Measurements from ENCODE around the gene CCDC50.

The CCDC50 gene, protein sequence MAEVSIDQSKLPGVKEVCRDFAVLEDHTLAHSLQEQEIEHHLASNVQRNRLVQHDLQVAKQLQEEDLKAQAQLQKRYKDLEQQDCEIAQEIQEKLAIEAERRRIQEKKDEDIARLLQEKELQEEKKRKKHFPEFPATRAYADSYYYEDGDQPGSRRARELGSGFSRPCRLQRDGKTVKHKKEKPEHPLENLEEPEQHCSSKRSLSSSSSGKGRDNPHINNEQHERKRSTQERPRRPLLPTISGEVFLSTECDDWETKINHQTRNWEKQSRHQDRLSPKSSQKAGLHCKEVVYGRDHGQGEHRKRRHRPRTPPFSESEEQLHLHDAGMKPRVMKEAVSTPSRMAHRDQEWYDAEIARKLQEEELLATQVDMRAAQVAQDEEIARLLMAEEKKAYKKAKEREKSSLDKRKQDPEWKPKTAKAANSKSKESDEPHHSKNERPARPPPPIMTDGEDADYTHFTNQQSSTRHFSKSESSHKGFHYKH

DNA sequence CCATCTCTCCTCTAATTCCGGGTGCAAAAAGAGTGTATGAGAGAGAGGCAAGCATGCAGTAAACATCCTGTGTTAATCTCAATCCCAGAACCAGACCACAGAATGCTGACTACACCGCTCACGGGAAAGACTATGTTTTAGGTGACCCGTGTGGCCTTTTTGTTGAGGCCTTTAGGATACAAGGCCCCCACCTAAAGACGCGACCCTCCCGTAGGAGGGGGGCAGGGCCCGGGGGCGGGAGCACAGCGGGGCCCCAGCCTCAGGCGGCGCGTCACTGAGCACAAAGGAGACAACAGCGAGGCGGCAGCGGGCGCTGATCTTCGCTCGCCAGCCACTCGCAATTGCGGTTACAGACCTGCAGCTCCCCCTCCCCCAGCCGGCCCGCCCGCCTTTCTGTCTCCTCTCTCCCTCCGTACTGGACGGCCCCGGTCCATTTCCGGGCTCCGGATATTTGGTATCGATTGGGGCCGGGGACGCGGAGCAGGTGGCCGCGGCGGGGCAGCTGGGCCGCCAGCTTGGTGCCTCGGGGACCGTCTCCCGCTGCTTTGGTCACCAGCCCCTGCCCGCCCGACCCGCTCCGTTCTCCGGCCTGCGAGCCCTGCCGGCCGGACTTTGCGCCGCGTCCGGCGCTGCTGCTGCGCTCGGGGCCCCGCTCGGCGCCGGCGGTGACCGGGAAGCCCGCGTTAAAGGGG is at the start of gene CCDC50:
CCDC50 (plus strand) TSS at position 433 of the 692 bp plus-strand sequence. CDS start 281 bp downstream, outside the sequence.
- H3K9me3 Mint-ChIP-seq = no peaks in the 10 kb centered on the region
- peaks cover 5% of the 10 kb centered on the region for H3K36me3 Mint-ChIP-seq
- H3K4me3 Mint-ChIP-seq = peak within 1 kb of the TSS; percentile 68
- peaks cover 14% of the 10 kb centered on the region for H3K4me1 Mint-ChIP-seq
- DNase-seq (ENCODE audit: low spot score in 2 of 2) (peak; percentile 30 to 53), ATAC-seq (peak; percentile 73)
- H3K27ac Mint-ChIP-seq = peak within 1 kb of the TSS; percentile 84

- H3K27ac Mint-ChIP-seq = no peak overlapping the region
- no peak overlapping the region for H3K4me3 Mint-ChIP-seq
- no peaks in the 10 kb centered on the region for H3K4me1 Mint-ChIP-seq
- no peak for ATAC-seq
- H3K36me3 Mint-ChIP-seq = no peaks in the 10 kb centered on the region
- no peaks in the 10 kb centered on the region for H3K9me3 Mint-ChIP-seq
- no peak for DNase-seq (ENCODE audit: low spot score in 2 of 2)
These were observed 49.1 kb upstream of the CCDC50 start for GRCh38 chr3:191280111-191280510.

DNA sequence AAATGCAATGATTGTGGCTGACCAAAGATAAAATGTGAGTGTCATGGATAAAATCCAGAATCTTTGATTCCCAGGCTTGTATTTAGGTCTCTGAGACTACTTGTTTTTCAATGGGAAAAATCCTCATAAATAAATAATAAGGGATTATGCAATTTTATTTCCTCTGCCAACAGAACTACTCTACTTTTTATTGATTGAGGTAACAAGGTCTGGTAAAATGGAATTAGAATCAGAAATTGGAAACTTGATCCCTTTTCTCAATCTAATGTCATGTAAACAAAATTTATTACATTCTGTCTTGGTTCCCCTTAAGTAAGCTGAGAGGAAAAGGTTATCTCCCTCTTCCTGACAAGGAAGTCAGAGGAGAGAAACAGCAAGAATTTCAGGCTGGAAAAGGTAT is 48.3 kb upstream of the CCDC50 start:
- Mint-ChIP-seq H3K9me3 (no peaks in the 10 kb centered on the region), H3K4me3 (no peak overlapping the region), H3K27ac (no peak overlapping the region), H3K36me3 (no peaks in the 10 kb centered on the region), H3K4me1 (no peaks in the 10 kb centered on the region)
- no peak for ATAC-seq
- DNase-seq (ENCODE audit: low spot score in 2 of 2) = no peak

GRCh38 chr3:191282251-191283185 is 46.7 kb upstream of the CCDC50 start:
- H3K36me3 Mint-ChIP-seq = no peaks in the 10 kb centered on the region
- no peak overlapping the region for H3K4me3 Mint-ChIP-seq
- no peaks in the 10 kb centered on the region for H3K4me1 Mint-ChIP-seq
- H3K27ac Mint-ChIP-seq = no peak overlapping the region
- ATAC-seq = no peak
- no peaks in the 10 kb centered on the region for H3K9me3 Mint-ChIP-seq
- no peak for DNase-seq (ENCODE audit: low spot score in 2 of 2)

- no peaks in the 10 kb centered on the region for H3K9me3 Mint-ChIP-seq
- H3K27ac Mint-ChIP-seq = no peak overlapping the region
- H3K4me1 Mint-ChIP-seq = no peaks in the 10 kb centered on the region
- DNase-seq (ENCODE audit: low spot score in 2 of 2) (no peak), ATAC-seq (peak; percentile 50)
- no peak overlapping the region for H3K4me3 Mint-ChIP-seq
- H3K36me3 Mint-ChIP-seq = no peaks in the 10 kb centered on the region
These were observed 45.8 kb upstream of the CCDC50 start for GRCh38 chr3:191283400-191283799.

DNA sequence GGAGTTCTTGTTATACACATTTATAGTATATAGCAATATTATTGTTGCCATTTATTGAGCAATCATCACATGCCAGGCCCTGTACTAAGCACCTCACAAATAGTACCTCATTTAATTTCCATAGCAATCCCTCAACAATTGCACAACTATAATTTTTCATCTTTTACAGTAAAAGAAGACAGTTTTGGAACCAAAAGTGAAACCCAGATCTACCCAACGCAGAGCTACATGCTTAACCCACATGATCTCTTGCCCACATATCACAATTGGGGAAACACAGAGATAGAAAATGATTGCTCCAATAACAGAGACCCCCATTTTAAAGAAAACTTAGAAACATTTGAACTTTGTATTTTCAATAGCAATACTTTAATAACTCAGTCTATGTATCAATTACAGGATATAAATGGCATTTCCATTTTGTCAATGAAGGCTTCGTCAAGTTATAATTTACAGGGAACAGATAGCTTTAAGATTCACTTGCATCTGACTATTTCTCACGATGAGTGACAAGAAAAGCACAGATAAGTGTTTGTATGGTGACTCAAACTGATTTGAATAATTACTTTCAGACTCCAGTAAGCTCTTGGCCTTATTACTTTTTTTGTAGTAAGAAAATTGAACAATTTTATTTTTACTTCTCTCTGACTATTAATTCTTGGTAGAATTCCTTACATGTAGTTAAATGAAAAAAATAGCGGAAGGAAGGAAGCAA is 38.7 kb upstream of the CCDC50 start:
- DNase-seq (ENCODE audit: low spot score in 2 of 2) (no peak), ATAC-seq (peak; percentile 32)
- no peak overlapping the region for H3K4me3 Mint-ChIP-seq
- H3K9me3 Mint-ChIP-seq = no peaks in the 10 kb centered on the region
- no peak overlapping the region for H3K27ac Mint-ChIP-seq
- H3K4me1 Mint-ChIP-seq = no peaks in the 10 kb centered on the region
- H3K36me3 Mint-ChIP-seq = no peaks in the 10 kb centered on the region

DNA sequence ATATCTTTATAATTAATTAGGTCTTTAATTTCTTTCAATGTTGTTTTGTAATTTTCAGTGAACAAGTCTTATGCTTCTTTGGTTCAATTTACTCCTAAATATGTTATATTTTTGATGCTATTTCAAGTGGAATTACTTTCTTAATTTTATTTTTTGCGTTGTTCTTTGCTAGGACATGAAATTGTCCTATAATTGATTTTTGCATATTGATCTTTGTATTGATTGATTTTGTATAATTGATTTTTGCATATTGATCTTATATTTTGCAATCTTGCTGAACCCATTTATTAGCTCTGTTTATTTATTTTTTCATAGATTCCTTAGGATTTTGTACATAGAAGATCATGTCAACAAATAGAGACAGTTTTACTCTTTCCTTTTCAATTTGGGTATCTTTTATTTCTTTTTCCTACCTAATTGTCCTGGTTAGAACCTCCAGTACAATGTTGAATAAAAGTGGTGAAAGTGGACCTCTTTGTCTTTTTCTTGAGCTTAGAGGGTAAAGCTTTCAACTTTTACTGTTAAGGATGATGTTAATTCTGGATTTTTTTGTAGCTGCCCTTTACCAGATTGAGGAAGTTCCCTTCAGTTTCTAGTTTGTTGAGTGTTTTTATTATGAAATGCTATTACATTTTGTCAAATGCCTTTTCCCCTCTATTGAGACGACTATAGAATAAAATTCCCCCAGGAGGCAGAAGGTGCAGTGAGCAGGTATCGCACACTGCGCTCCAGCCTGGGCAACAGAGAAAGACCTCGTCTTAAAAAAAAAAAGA is 36.8 kb upstream of the CCDC50 start:
- DNase-seq (ENCODE audit: low spot score in 2 of 2) (no peak), ATAC-seq (no peak)
- no peak overlapping the region for H3K4me3 Mint-ChIP-seq
- H3K36me3 Mint-ChIP-seq = no peaks in the 10 kb centered on the region
- H3K9me3 Mint-ChIP-seq = no peaks in the 10 kb centered on the region
- H3K27ac Mint-ChIP-seq = no peak overlapping the region
- H3K4me1 Mint-ChIP-seq = no peaks in the 10 kb centered on the region

DNA sequence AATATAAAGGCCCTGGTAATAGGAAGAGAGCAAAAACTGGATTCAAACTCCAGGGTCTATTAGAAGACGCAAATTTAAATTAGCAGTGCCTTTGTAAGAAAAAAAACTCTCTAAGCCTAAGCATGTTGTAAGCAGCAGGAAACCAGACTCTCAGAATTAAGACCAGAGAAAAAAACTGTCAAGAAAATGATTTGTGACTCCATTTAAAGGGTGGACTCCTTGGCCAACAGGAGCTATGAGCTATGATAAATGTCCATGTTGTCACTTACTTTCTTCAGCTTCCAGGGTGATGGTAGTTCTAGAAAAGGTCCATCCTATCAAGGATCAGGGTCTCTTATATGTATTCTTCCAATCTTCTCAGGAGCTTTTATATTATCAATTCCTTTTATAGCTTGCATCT is 34.9 kb upstream of the CCDC50 start:
- ATAC-seq (no peak), DNase-seq (ENCODE audit: low spot score in 2 of 2) (no peak)
- H3K36me3 Mint-ChIP-seq = no peaks in the 10 kb centered on the region
- H3K4me1 Mint-ChIP-seq = no peaks in the 10 kb centered on the region
- H3K4me3 Mint-ChIP-seq = no peak overlapping the region
- no peak overlapping the region for H3K27ac Mint-ChIP-seq
- H3K9me3 Mint-ChIP-seq = no peaks in the 10 kb centered on the region

GRCh38 chr3:191296041-191296541 is 33.1 kb upstream of the CCDC50 start:
- no peaks in the 10 kb centered on the region for H3K4me1 Mint-ChIP-seq
- H3K36me3 Mint-ChIP-seq = no peaks in the 10 kb centered on the region
- no peak overlapping the region for H3K27ac Mint-ChIP-seq
- peak; percentile 16 for ATAC-seq
- DNase-seq (ENCODE audit: low spot score in 2 of 2) = no peak
- H3K9me3 Mint-ChIP-seq = no peaks in the 10 kb centered on the region
- H3K4me3 Mint-ChIP-seq = no peak overlapping the region

- no peak overlapping the region for H3K27ac Mint-ChIP-seq
- no peak for ATAC-seq
- no peaks in the 10 kb centered on the region for H3K36me3 Mint-ChIP-seq
- no peak for DNase-seq (ENCODE audit: low spot score in 2 of 2)
- no peaks in the 10 kb centered on the region for H3K9me3 Mint-ChIP-seq
- no peaks in the 10 kb centered on the region for H3K4me1 Mint-ChIP-seq
- H3K4me3 Mint-ChIP-seq = no peak overlapping the region
These were observed 30.3 kb upstream of the CCDC50 start for GRCh38 chr3:191298846-191299245.

- DNase-seq (ENCODE audit: low spot score in 2 of 2) (no peak), ATAC-seq (peak; percentile 28)
- H3K9me3 Mint-ChIP-seq = peaks cover 3% of the 10 kb centered on the region
- no peaks in the 10 kb centered on the region for H3K36me3 Mint-ChIP-seq
- H3K4me1 Mint-ChIP-seq = no peaks in the 10 kb centered on the region
- no peak overlapping the region for H3K27ac Mint-ChIP-seq
- no peak overlapping the region for H3K4me3 Mint-ChIP-seq
These were observed 28.8 kb upstream of the CCDC50 start for GRCh38 chr3:191300422-191300821.

DNA sequence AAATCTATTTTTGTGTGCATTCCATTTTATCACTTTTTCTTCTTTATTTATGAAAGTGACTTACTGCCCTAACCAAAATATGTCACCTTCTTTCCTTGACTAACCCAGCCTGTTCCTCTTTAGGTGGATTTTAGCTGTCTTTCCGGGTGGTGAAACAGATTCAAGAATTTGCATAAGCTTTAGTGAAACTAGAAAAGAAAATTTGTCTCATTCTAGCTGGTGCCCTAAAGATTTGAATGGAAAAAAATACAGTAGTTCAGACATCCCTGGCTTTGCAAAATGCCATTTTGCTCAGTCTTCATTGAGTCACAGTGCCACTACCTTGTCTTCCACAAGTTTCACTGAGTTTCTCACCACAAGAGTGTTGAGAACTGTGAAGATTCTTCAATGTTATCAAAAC is 28.2 kb upstream of the CCDC50 start:
- no peak for ATAC-seq

DNA sequence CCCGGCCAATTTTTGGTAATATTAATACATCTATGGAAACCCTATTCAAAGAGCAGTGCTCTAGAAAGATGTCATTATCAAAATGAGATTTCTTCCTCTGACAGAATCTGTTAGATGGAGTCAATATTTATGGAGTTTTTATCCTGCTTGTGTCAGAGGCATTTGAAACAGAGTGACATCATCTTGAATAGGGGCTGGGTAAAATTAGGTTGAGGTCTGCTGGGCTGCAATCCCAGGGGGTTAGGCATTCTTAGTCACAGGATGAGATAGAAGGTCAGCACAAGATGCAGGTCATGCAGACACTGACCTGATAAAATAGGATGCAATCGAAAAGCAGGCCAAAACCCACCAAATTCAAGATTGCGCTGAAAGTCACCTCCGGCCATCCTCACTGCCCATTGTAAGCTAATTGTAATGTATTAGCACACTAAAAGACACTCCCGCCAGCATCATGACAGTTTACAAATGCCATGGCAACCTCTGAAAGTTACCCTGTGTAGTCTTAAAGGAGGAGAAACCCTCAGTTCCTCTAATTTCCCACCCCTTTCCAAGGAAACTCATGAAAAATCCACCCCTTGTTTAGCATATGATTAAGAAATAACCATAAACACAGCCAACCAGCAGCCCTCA is 27.3 kb upstream of the CCDC50 start:
- DNase-seq (ENCODE audit: low spot score in 2 of 2) = no peak
- Mint-ChIP-seq H3K4me1 (no peaks in the 10 kb centered on the region), H3K27ac (no peak overlapping the region), H3K36me3 (no peaks in the 10 kb centered on the region), H3K4me3 (no peak overlapping the region), H3K9me3 (peaks cover 3% of the 10 kb centered on the region)
- ATAC-seq = no peak

More for the DNA sequence above, 28.2 kb upstream of the CCDC50 start:
- Mint-ChIP-seq H3K27ac (no peak overlapping the region), H3K4me3 (no peak overlapping the region), H3K4me1 (no peaks in the 10 kb centered on the region), H3K36me3 (no peaks in the 10 kb centered on the region), H3K9me3 (peaks cover 3% of the 10 kb centered on the region)
- DNase-seq (ENCODE audit: low spot score in 2 of 2) = no peak
